ENCODE data around the gene MRPL11.
"Not testable (repeated sequence)": the region's sequence is repeated elsewhere in the genome, so short reads cannot be mapped to it uniquely, and the experiment has no call there.

MRPL11 gene

GRCh38 chr11:66466225-66467033, 27.8 kb upstream of the MRPL11 start, which contains the start of gene PELI3:
Gene PELI3, plus strand, starts transcription at chr11:66466905. Its CDS starts 1,224 bp downstream, at chr11:66468129.
- peak; percentile 79 for FAIRE-seq

DNA sequence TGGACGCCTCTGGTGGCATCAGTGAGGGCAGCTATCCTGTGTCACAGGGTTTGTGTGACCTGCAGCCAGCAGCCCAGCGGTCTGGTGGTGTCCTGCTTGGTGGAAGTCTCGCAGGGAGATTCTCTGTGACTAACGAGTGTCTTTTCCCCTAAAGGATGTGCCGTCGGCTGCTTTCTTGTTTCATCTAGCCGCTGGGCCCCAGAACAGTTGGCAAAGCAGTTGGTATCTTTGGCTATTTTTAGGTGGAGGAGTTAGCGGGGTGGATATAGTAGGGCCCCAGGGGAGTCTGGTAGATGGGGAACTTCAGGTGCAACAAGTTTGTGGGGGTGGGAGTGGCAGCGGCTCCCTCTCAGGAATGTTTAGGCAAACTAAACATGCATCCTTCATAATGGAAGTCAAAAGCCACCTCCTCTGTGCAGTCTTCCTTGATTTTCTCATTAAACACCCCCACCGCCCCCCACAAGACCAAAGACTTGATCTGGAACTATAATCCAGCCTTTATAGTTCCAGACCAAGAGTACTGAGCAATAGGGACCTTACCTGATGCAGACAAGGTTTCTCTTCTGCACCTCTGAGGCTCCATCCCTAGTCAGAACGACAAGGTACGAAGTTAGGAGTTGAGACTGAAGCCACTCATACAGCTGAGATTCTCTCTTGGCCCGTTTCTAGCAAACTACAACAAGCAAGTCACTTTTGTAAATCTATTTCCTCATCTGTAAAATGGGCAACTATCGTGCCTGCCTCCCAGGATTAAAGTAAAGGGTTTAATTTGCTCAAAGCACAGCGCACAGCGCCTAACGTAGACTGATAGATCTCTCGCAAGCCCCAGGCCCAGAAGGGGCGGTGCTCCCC, 27.0 kb upstream of the MRPL11 start:
- FAIRE-seq: no peak

DNA sequence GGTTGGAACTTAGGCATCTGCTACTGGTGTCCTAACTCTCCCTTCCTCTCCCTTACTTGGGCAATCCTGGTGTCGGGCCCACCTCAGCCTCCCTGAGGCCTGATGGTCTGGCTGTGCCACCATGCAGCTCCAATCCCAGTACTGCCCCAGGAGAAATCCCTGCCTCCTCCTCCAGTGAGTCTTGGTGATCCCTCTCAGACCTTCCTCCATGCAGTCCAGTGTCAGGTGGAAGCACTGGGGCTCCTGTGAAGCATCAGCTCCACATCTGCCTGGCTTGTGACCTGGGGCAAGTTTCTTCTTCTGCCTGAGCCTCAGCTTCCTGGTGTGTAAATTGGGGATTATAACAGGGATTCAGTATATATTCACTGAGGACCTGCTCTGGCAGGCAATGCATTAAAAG, 26.3 kb upstream of the MRPL11 start:
- no peak for FAIRE-seq

DNA sequence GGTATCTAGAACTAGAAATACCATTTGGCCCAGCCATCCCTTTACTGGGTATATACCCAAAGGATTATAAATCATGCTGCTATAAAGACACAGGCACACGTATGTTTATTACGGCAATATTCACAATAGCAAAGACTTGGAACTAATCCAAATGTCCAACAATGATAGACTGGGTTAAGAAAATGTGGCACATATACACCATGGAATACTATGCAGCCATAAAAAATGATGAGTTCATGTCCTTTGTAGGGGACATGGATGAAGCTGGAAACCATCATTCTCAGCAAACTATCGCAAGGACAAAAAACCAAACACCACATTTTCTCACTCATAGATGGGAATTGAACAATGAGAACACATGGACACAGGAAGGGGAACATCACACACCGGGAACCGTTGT, 25.5 kb upstream of the MRPL11 start:
- FAIRE-seq: not testable (repeated sequence)

GRCh38 chr11:66462911-66463310, 24.3 kb upstream of the MRPL11 start:
- FAIRE-seq: no peak

DNA sequence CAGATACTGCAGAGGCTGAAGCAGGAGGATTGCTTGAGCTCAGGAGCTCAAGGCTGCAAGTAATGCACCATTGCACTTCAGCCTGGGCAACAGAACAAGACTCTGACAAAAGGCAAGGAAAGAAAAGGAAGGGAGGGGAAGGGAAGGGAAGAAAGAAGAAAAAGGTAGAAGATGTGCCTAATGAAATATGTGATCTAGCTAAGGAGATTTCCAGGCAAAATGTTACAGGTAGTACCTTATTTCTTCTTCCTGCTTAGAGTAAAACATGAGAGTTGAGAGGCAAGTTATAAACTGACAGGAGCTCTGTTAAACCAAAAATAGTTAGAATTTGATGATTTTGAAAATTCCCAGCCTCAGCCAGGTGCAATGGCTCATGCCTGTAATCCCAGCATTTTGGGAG, 23.4 kb upstream of the MRPL11 start:
- FAIRE-seq: no peak

- FAIRE-seq: no peak
Observed at GRCh38 chr11:66459138-66459778, 20.6 kb upstream of the MRPL11 start.

GRCh38 chr11:66457826-66458225, 19.2 kb upstream of the MRPL11 start:
- FAIRE-seq: no peak

DNA sequence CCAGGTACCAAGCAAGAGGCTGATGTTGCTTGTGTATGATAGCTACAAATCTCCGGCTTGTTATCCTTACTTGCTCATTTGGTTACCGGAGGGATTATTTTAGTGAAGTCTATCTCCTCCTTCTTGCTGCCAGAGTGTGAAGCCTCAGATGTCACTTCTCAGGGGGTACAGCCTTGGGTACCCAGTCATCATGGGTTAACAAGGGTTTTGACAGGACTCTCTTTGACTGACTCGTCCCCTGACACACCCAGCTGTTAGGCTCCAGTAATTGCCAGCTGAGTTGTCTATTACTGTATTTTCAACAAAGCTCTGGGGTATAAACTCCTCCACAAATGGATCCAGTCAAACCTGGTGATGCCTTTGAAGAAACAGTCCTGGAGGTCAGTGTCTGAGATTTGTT, 16.2 kb upstream of the MRPL11 start:
- no peak for FAIRE-seq

GRCh38 chr11:66454247-66454646, 15.6 kb upstream of the MRPL11 start:
- FAIRE-seq: no peak

DNA sequence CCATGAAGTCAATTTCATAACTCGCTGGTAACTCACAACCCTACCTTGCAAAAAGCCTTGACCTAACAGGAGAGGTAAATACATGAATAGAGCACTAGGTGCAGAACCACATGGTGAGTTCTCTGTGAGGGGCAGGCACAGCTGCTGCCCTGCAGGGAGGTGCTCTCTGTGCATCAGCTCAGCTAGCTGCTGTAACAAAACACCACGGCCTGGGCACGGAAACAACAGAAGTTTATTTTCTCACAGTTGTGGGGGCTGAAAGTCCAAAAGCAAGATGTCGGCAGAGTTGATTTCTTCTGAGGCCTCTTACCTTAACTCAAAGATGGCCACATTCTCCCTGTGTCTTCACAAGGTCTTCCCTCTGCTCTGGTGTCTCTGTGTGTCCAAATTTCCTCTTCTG, 13.0 kb upstream of the MRPL11 start:
- no peak for FAIRE-seq

- no peak for FAIRE-seq
Observed at GRCh38 chr11:66450560-66450959, 11.9 kb upstream of the MRPL11 start.

DNA sequence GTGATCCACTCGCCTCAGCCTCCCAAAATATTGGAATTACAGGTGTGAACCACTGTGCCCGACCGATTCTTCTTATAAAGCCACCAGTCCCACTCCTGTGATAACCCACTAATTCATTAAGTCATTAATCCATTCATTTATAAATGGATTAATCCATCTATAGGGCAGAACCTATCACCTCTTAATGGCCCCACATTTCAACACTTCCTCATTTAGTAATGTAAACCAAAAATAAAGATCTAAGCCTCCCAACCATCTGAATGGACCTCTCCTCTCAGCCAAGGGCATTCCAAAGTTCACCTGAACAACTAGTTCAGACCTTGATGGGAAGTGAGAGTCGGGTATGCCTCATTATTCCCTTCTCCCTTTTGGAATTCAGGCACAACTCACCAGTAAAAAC, 9.9 kb upstream of the MRPL11 start:
- no peak for FAIRE-seq

DNA sequence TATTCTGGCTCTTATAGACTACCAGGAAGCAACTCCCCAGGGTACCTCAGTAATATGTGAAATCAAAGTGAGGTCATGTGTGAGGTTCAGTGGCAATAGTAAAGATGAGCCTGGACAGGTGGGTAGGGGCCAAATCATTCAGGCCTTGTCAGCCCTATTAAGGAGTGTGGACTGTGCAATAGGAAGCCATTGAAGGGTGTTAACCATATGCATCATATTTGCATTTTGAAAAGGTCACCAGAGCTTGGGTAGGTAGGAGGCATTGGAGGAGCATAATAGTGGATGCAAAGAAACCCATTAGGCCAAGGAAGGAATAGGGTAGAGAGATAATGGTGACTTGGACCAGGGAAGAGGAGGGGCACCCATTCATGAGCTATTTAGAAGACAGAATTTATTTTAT, 8.4 kb upstream of the MRPL11 start:
- FAIRE-seq: no peak

DNA sequence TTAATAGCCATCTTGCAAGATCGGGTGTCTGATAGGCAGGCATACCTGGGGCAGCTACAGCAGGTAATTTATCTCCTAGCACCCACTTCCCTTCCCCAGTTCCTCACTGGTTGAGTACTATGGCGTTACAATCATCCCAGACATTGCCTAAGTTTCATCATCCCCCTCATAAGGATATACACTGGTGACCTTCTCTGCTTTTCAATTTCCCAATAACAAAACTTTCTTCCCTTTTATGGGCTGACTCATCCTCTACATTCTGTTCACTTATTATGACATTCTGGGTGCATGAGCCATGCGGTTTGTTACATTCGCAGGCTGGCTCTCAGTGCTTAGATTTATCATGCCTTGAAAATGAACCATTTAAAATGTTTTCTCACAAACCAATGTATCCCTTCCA, 5.0 kb upstream of the MRPL11 start:
- no peak for FAIRE-seq

DNA sequence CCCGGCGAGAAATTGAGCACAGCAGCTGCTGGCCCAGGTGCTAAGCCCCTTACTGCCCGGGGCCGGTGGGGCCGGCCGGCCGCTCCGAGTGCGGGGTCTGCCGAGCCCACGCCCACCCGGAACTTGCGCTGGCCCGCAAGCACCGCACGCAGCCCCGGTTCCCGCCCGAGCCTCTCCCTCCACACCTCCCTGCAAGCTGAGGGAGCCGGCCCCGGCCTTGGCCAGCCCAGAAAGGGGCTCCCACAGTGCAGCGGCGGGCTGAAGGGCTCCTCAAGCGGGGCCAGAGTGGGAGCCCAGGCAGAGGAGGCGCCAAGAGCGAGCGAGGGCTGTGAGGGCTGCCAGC, 2.3 kb upstream of the MRPL11 start:
- not testable (repeated sequence) for FAIRE-seq

- not testable (repeated sequence) for FAIRE-seq
Observed at GRCh38 chr11:66440101-66440939, 1.7 kb upstream of the MRPL11 start.

GRCh38 chr11:66437979-66438503, 607 bp downstream of the MRPL11 start:
- FAIRE-seq: no peak

- FAIRE-seq: no peak
Observed at GRCh38 chr11:66432597-66432996, 6.1 kb downstream of the MRPL11 start.

- FAIRE-seq: not testable (repeated sequence)
Observed at GRCh38 chr11:66431871-66432329, 6.7 kb downstream of the MRPL11 start.

DNA sequence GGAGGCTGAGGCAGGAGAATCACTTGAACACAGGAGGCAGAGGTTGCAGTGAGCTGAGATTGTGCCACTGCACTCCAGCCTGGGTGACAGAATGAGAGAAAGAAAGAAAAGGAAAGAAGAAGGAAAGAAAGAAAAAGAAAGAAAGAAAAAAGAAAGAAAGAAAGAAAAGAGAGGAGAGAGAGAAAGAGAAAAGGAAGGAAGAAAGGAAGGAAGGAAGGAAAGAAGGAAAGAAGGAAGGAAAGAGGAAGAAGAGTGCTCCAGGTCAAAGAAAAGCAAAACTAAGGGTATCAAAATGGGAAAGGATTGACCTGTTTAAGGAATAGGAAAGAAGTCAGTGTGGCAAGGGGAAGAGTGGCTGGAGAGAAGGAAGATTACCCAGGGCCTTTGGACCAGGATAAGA, 7.4 kb downstream of the MRPL11 start:
- FAIRE-seq: not testable (repeated sequence)

GRCh38 chr11:66429983-66430602, 8.6 kb downstream of the MRPL11 start:
- FAIRE-seq: no peak

All from G401.6 (cell line).